Astrocyte of the spinal cord (primary cell): Measurements from ENCODE around the gene AFF4.

Source experiments
- DNase-seq: peaks from one replicate; pipeline ENCODE4 v3.0.0; 2011; ENCODE audit warnings: low read depth, low spot score
- H3K4me3 ChIP-seq: 2 replicates; pipeline ENCODE4 v1.5.1; 2011; ENCODE audit warnings: low read depth, mild to moderate bottlenecking, low read length, moderate library complexity
- CTCF ChIP-seq: IDR thresholded peaks from 2 replicates; pipeline ENCODE4 v1.5.1; 2012; ENCODE audit warnings: low read depth, mild to moderate bottlenecking, low read length, inconsistent platforms
- in situ Hi-C: cut with HindIII; loops from 2 replicates; pipeline ENCODE4 v1.10.0; 2017; ENCODE audit warnings: low sequenced_read_pairs

Gene AFF4

GRCh38 chr5:132831095-132831860 lies 132.2 kb downstream of the AFF4 start:
- in situ Hi-C loops: no loop called here
- no peak for TF ChIP-seq CTCF
- DNase-seq: no peak
- H3K4me3 ChIP-seq: no peak overlapping the region

GRCh38 chr5:132830436-132831094 lies 132.9 kb downstream of the AFF4 start, which contains the start of gene SHROOM1:
SHROOM1 (minus strand) TSS chr5:132830647; CDS start chr5:132826140, 4,507 bp downstream.
- no peak for DNase-seq
- in situ Hi-C loops: no loop called here
- peak within 1 kb of the TSS; percentile 50 for H3K4me3 ChIP-seq
- TF ChIP-seq CTCF: no peak

GRCh38 chr5:132829742-132830435 lies 133.5 kb downstream of the AFF4 start:
- peak; percentile 55 for DNase-seq
- peak; percentile 86 for TF ChIP-seq CTCF
- in situ Hi-C loops: no loop called here
- H3K4me3 ChIP-seq: peak overlapping the region; percentile 50

- DNase-seq: no peak
- no peak for TF ChIP-seq CTCF
- in situ Hi-C loops: no loop called here
- no peak overlapping the region for H3K4me3 ChIP-seq
Measured at GRCh38 chr5:132828846-132829494, 134.5 kb downstream of the AFF4 start.

GRCh38 chr5:132827943-132828673 lies 135.3 kb downstream of the AFF4 start:
- no peak overlapping the region for H3K4me3 ChIP-seq
- in situ Hi-C loops: no loop called here
- no peak for TF ChIP-seq CTCF
- DNase-seq: no peak
